Vagina (tissue), 2 donors: ENCODE results near the gene WDR5B. TPM values are rescaled to one million over a fixed set of nuclear protein-coding genes. Genes with fewer than 3 reads are reported as not detected.

ENCODE experiments used
- DNase-seq, 2 donors: peaks; one replicate each; pipeline ENCODE4 v3.0.0-alpha.2; 2017; ENCODE audit errors: extremely low spot score in 2 of 2
- H3K27ac ChIP-seq: fragments of 200-600 bp; sonication (generic); one replicate; pipeline ENCODE4 v1.5.1; 2019
- H3K27me3 ChIP-seq: fragments of 200-600 bp; sonication (generic); one replicate; pipeline ENCODE4 v1.5.1; 2019
- H3K36me3 ChIP-seq, 2 donors: fragments of 200-600 bp; sonication (generic); one replicate each; pipeline ENCODE4 v1.5.1; 2017 to 2019
- H3K4me1 ChIP-seq: fragments of 200-600 bp; sonication (generic); one replicate; pipeline ENCODE4 v1.5.1; 2019
- H3K4me3 ChIP-seq, 2 donors: fragments of 200-600 bp; sonication (generic); 1 replicate in 1 of 2; 2 replicates in 1 of 2; pipeline ENCODE4 v1.5.1; 2016 to 2019
- H3K9me3 ChIP-seq: fragments of 200-600 bp; sonication (generic); one replicate; pipeline ENCODE4 v1.5.1; 2019
- CTCF ChIP-seq, 3 experiments: fragments of 450-650 bp in 2 of 3; fragments of 200-600 bp in 1 of 3; sonication (generic) in 1 of 3; IDR thresholded peaks; one replicate each; pipeline ENCODE4 v1.5.1; 2017 to 2019; ENCODE audit warnings: antibody characterized with exemption in 3 of 3, mild to moderate bottlenecking in 2 of 3, moderate library complexity in 2 of 3
- POLR2A ChIP-seq, 2 donors: fragments of 450-650 bp; IDR thresholded peaks; one replicate each; pipeline ENCODE4 v1.6.1; 2017; ENCODE audit warnings: antibody characterized with exemption in 2 of 2, mild to moderate bottlenecking in 2 of 2, moderate library complexity in 2 of 2
- POLR2AphosphoS5 ChIP-seq, 2 donors: sonication (generic); formaldehyde crosslinking; IDR thresholded peaks; one replicate each; pipeline ENCODE4 v1.9.0; 2017; ENCODE audit warnings: antibody characterized with exemption in 2 of 2, mild to moderate bottlenecking in 2 of 2, low read depth in 1 of 2; ENCODE audit not compliant: insufficient read depth in 1 of 2
- intact Hi-C: fragments of 100-400 bp; cut with DNase I; formaldehyde crosslinking; loops from one replicate; pipeline ENCODE4 v1.15.1; 2023
- small RNA-seq: library from RNA; depleted of rRNA; stranded (forward); fragments of <200 nt; gene quantifications from one replicate; pipeline ENCODE3, GENCODE V24; 2016
- total RNA-seq: library from RNA; depleted of rRNA; stranded (reverse); fragments of >200 nt; gene quantifications from one replicate; pipeline ENCODE4 v1.2.3, GENCODE V29; 2016

Gene WDR5B
- total RNA-seq, 1 donor from 2014 or later, result 1.5 TPM

- H3K9me3 ChIP-seq, result no peaks in the 10 kb centered on the region
- no peak for TF ChIP-seq POLR2AphosphoS5 (IDR thresholded peaks at IDR 0.05; ENCODE audit: insufficient read depth in 1 of 2, low read depth in 1 of 2)
- no peak for TF ChIP-seq CTCF (IDR thresholded peaks at IDR 0.05)
- TF ChIP-seq POLR2A (IDR thresholded peaks at IDR 0.05), result no peak
- H3K4me3 ChIP-seq, result no peak overlapping the region
- intact Hi-C loops, result no loop called here
- no peaks in the 10 kb centered on the region for H3K4me1 ChIP-seq
- DNase-seq, result no peak
- H3K36me3 ChIP-seq, result peaks cover 0 to 43% of the 10 kb centered on the region in 2 donors
- no peak overlapping the region for H3K27ac ChIP-seq
- H3K27me3 ChIP-seq, result no peaks in the 10 kb centered on the region
Measured at GRCh38 chr3:122365073-122365472, 50.8 kb downstream of the WDR5B start.

- Histone ChIP-seq H3K27me3 (no peaks in the 10 kb centered on the region), H3K4me3 (no peak overlapping the region), H3K36me3 (peaks cover 0 to 39% of the 10 kb centered on the region in 2 donors), H3K9me3 (no peaks in the 10 kb centered on the region), H3K4me1 (no peaks in the 10 kb centered on the region), H3K27ac (no peak overlapping the region)
- TF ChIP-seq POLR2AphosphoS5 (IDR thresholded peaks at IDR 0.05; ENCODE audit: insufficient read depth in 1 of 2, low read depth in 1 of 2), result no peak
- no peak for TF ChIP-seq POLR2A (IDR thresholded peaks at IDR 0.05)
- no peak for TF ChIP-seq CTCF (IDR thresholded peaks at IDR 0.05)
- intact Hi-C loops, result no loop called here
- no peak for DNase-seq
Measured at GRCh38 chr3:122364490-122364889, 51.4 kb downstream of the WDR5B start.

Small RNAs within 50 kb of the gene (small RNA-seq; reads per million reads assigned to genes)
- gene AC083798.1, result not detected

Other genes starting within 250 kb of the WDR5B start
- not detected for gene CASR, start 232.4 kb downstream of the WDR5B start, total RNA-seq
- gene CSTA, start 90.8 kb downstream of the WDR5B start, total RNA-seq, result 95.5 TPM
- 14.2 TPM for gene MIX23, start 32.8 kb downstream of the WDR5B start, total RNA-seq
- gene FAM162A, start 31.9 kb downstream of the WDR5B start, total RNA-seq, result 29.7 TPM
- gene KPNA1, start 98.9 kb upstream of the WDR5B start, total RNA-seq, result 54.0 TPM
- 19.4 TPM for gene PARP9, start 148.2 kb upstream of the WDR5B start, total RNA-seq
- 17.7 TPM for gene DTX3L, start 148.3 kb upstream of the WDR5B start, total RNA-seq
- 5.9 TPM for gene PARP15, start 161.6 kb upstream of the WDR5B start, total RNA-seq